Central memory CD4-positive, alpha-beta T cell (primary cell): Measurements from ENCODE around the gene UPK3BL2.
"Not testable (repeated sequence)": the region's sequence is repeated elsewhere in the genome, so short reads cannot be mapped to it uniquely, and the experiment has no call there.

ENCODE experiments used
- DNase-seq: peaks from one replicate; pipeline ENCODE4 v3.0.0; 2022

UPK3BL2 gene

GRCh38 chr7:102493220-102493935 is 50.1 kb downstream of the UPK3BL2 start:
- DNase-seq, result not testable (repeated sequence)

- peak; percentile 27 for DNase-seq
Measured at GRCh38 chr7:102490529-102491075, 52.9 kb downstream of the UPK3BL2 start.
